ENCODE data around the gene ZC3H18. TPM values are rescaled to one million over a fixed set of nuclear protein-coding genes. Genes with fewer than 3 reads are reported as not detected.

The ZC3H18 gene
- total RNA-seq, 6 experiments from 2014 or later = 37.9 to 49.3 (median 42.8) TPM

- H3K9me3 Mint-ChIP-seq = no peaks in the 10 kb centered on the region
Measured at GRCh38 chr16:88630433-88630832, 60.2 kb downstream of the ZC3H18 start.

GRCh38 chr16:88630941-88631340, 60.7 kb downstream of the ZC3H18 start:
- no peaks in the 10 kb centered on the region for H3K9me3 Mint-ChIP-seq
- H3K27ac Mint-ChIP-seq = no peak overlapping the region
- H3K27me3 Mint-ChIP-seq (ENCODE audit: insufficient read depth) = no peaks in the 10 kb centered on the region; the same call in none of the 2 replicates
- no peaks in the 10 kb centered on the region; the same call in 1 of the 2 replicates for H3K36me3 Mint-ChIP-seq (ENCODE audit: low read depth)
- no peak for DNase-seq
- peaks cover 6% of the 10 kb centered on the region; the same call in 1 of the 2 replicates for H3K4me1 Mint-ChIP-seq (ENCODE audit: low read depth)
- H3K4me3 Mint-ChIP-seq = no peak overlapping the region
- TF ChIP-seq, protein P1, sequence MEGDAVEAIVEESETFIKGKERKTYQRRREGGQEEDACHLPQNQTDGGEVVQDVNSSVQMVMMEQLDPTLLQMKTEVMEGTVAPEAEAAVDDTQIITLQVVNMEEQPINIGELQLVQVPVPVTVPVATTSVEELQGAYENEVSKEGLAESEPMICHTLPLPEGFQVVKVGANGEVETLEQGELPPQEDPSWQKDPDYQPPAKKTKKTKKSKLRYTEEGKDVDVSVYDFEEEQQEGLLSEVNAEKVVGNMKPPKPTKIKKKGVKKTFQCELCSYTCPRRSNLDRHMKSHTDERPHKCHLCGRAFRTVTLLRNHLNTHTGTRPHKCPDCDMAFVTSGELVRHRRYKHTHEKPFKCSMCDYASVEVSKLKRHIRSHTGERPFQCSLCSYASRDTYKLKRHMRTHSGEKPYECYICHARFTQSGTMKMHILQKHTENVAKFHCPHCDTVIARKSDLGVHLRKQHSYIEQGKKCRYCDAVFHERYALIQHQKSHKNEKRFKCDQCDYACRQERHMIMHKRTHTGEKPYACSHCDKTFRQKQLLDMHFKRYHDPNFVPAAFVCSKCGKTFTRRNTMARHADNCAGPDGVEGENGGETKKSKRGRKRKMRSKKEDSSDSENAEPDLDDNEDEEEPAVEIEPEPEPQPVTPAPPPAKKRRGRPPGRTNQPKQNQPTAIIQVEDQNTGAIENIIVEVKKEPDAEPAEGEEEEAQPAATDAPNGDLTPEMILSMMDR (IDR thresholded peaks at IDR 0.05) = no peak

More at GRCh38 chr16:88630433-88630832, 60.2 kb downstream of the ZC3H18 start:
- TF ChIP-seq, protein P1 (IDR thresholded peaks at IDR 0.05) = no peak
- H3K27ac Mint-ChIP-seq = no peak overlapping the region
- no peaks in the 10 kb centered on the region; the same call in 1 of the 2 replicates for H3K36me3 Mint-ChIP-seq (ENCODE audit: low read depth)
- no peak for DNase-seq
- no peaks in the 10 kb centered on the region; the same call in none of the 2 replicates for H3K27me3 Mint-ChIP-seq (ENCODE audit: insufficient read depth)
- H3K4me1 Mint-ChIP-seq (ENCODE audit: low read depth) = peaks cover 6% of the 10 kb centered on the region; the same call in 1 of the 2 replicates
- H3K4me3 Mint-ChIP-seq = no peak overlapping the region

DNA sequence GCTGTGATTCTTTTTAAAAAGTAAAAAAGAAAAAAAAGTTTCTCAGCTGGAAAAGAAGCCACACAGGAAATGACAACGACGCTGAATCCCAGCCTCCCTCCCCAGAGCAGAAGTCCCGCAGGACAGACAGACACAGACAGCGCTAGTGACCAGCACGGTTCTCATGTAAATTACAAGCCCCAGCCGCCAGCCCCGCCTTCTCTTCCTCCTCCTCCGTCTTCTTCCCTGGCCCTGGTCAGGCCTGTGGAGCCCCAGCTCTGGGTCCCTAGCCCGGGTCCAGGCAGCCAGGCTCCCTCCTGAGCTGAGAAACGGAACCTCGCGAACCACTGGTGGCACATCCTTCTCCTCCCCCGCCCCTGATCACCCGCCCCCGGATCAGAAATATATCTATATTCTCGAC, 61.2 kb downstream of the ZC3H18 start:
- DNase-seq = no peak
- Mint-ChIP-seq H3K4me1 (ENCODE audit: low read depth) (peaks cover 6% of the 10 kb centered on the region; the same call in 1 of the 2 replicates), H3K36me3 (ENCODE audit: low read depth) (no peaks in the 10 kb centered on the region; the same call in 1 of the 2 replicates), H3K4me3 (no peak overlapping the region), H3K27ac (no peak overlapping the region), H3K27me3 (ENCODE audit: insufficient read depth) (no peaks in the 10 kb centered on the region; the same call in none of the 2 replicates), H3K9me3 (no peaks in the 10 kb centered on the region)
- TF ChIP-seq, protein P1 (IDR thresholded peaks at IDR 0.05) = no peak

- Mint-ChIP-seq H3K4me1 (ENCODE audit: low read depth) (peaks cover 8% of the 10 kb centered on the region), H3K36me3 (ENCODE audit: low read depth) (no peaks in the 10 kb centered on the region; the same call in 1 of the 2 replicates), H3K4me3 (no peak overlapping the region), H3K27me3 (ENCODE audit: insufficient read depth) (no peaks in the 10 kb centered on the region; the same call in 1 of the 2 replicates), H3K27ac (no peak overlapping the region), H3K9me3 (no peaks in the 10 kb centered on the region)
- no peak for DNase-seq
- TF ChIP-seq, protein P1 (IDR thresholded peaks at IDR 0.05) = no peak
Measured at GRCh38 chr16:88631920-88632586, 61.9 kb downstream of the ZC3H18 start.

GRCh38 chr16:88632587-88632930, 62.4 kb downstream of the ZC3H18 start:
- no peak for DNase-seq
- Mint-ChIP-seq H3K27me3 (ENCODE audit: insufficient read depth) (no peaks in the 10 kb centered on the region; the same call in 1 of the 2 replicates), H3K9me3 (no peaks in the 10 kb centered on the region), H3K4me3 (no peak overlapping the region), H3K4me1 (ENCODE audit: low read depth) (peaks cover 13% of the 10 kb centered on the region), H3K27ac (no peak overlapping the region), H3K36me3 (ENCODE audit: low read depth) (no peaks in the 10 kb centered on the region; the same call in 1 of the 2 replicates)
- TF ChIP-seq, protein P1 (IDR thresholded peaks at IDR 0.05) = no peak
